ENCODE results near the gene NTF4. TPM values are rescaled to one million over a fixed set of nuclear protein-coding genes. Genes with fewer than 3 reads are reported as not detected.
A peak's percentile ranks its signal among the peaks of the same experiment; 100 is the strongest.
"Not testable (repeated sequence)": the region's sequence is repeated elsewhere in the genome, so short reads cannot be mapped to it uniquely, and the experiment has no call there.

NTF4 gene
- polyA plus RNA-seq, 1 donor, result 5.8 TPM

DNA sequence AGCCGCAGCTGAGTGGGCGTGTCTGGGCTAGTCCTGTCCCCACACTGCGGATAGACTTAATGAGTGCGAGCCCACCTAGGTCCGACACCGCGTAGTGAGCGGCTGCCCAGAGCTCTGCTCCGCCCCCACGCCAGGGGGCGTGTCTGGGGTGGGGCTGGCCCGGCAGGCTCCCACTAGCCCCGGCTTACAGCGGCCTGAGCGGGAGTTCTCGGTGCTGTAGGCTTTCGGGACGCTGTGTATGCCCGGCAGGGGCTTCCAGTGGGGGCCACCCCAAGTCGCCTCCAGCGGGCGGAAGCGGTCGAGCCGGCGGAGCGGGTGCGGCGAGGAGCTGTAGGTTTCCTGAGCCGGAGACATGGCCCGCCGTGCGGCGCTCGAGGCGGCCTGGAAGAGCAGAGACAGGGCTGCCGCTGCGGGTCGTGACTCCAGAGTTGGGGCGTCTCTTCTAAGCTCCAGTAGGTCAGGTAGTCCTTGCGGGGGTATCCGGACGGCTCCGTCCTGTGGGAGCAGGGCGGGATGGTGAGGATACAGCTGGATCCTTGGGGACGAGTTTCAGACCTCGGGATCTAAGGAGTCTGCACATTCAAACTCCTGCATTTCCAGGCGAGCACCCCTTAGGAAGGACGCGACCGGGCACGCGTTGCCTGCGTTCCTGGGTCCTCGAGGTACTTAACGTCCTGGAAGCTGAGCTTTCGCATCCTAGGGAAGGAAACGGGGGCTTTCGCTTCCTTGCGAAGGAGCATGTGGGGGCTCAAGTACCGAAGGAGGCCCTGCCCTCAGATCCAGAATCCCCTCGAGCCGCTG, 8.3 kb downstream of the NTF4 start:
- DNase-seq, result peak; percentile 46

GRCh38 chr19:49050376-49051033, 14.1 kb downstream of the NTF4 start:
- DNase-seq, result not testable (repeated sequence)

GRCh38 chr19:49049834-49050233, 14.8 kb downstream of the NTF4 start:
- DNase-seq, result not testable (repeated sequence)

DNA sequence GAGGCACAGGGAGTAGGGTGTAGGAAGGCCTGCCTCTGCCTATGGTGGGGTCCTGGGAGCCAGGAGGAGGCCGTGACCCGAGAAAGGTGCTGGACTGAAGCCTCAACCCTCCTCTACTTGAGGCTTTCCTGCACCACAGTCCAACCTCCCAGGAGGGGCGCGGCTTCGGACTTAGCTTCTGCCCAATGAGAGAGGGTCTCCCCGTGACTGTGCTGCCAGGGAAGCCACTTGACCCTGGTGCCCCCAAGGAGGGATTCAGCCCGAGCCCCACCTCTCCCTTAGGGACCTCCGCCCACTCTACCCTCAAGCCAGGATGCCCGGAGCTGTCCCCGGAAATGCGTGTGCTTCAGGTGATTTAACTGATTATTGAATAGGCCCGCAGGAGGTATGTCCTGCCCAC, 15.6 kb downstream of the NTF4 start, which contains the start of gene CGB8:
Gene CGB8 (minus strand): TSS at position 101 of the 400 bp plus-strand sequence. CDS start 372 bp downstream, outside the sequence.
- not testable (repeated sequence) for DNase-seq

- not testable (repeated sequence) for DNase-seq
Observed at GRCh38 chr19:49043548-49043947, 21.1 kb downstream of the NTF4 start, which contains the start of gene CGB5. Gene CGB5, plus strand, starts transcription at chr19:49043848. Its CDS starts 362 bp downstream, at chr19:49044210.

- DNase-seq, result not testable (repeated sequence)
Observed at GRCh38 chr19:49042666-49043065, 22.0 kb downstream of the NTF4 start.

GRCh38 chr19:49042177-49042576, 22.4 kb downstream of the NTF4 start:
- DNase-seq, result no peak

DNA sequence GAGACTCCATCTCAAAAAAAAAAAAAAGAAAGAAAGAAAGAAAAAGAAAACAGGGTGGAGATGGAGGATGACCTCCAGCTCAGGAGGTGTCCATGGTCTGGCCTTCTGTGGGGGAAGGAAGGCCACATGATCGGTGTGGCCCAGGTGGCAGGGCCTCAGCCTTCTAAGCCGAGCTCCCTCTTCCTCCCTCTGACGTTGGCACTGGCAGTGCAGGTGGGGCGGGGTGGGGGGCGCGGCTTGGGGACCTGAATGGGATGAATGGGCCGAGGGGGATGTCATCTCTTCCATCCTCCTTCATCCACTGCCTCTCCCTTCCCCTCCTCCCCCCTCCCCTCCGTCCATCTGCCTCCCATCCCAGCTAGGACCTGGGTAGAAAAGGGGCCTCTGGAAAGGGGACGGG, 24.9 kb downstream of the NTF4 start:
- DNase-seq, result not testable (repeated sequence)

DNA sequence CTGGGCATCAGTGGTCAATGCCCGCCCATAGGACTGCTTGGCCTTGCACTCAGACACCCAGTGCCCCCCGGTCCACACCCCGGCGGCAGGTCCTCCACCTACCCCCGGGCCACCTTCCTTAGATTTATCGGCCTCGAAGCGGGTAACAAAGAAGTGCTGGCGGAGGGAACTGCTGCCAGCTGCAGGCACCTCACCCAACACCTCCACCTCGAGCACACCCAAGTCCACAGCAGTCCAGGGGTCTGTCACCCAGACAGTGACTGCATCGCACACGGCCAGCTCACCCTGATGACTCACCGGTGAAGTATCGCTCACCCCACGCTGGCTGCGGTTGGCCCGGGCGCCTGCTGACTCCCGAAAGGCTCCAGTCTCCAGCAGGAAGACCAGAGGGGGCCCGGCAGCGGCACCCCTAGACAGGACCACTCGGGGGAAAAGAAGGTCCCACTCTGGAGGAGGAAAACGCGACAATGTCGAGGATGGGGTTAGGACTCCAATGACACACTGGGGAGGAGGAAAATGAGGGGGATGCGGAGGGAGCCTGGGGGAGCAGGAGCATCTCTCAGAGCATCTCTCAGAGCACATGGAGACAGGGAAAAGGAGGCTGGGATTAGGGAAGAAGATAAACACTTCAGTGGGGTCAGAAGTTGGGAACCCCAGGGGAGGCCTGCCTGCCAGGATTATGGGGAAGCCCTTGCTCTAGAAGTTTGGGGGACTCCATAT, 25.9 kb downstream of the NTF4 start:
- not testable (repeated sequence) for DNase-seq

GRCh38 chr19:49038111-49038510, 26.5 kb downstream of the NTF4 start:
- DNase-seq, result not testable (repeated sequence)

DNA sequence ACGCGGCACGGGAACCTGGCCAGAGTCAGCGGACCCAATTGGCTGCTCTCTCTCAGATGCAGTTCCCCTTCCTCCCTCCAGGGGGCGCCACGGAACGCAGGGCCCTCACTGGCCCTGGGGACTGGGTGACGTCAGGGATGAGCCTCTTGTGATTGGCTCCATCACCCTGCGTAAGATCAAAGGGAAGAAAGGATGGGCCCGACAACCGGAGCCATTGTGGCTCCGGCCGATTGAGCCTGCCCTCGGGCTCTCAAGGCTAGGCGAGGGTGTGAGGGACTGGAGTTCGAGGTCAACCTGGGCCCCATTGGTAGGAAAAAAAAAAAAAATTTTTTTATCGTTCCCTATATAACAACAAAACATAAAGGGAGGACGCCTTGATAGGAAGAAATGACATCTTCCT, 27.8 kb downstream of the NTF4 start, which contains the start of gene CGB1:
Gene CGB1 (minus strand): TSS at position 81 of the 400 bp plus-strand sequence. CDS start 184 bp downstream, outside the sequence.
- not testable (repeated sequence) for DNase-seq

GRCh38 chr19:49031642-49032301, 32.8 kb downstream of the NTF4 start, which contains the start of gene CGB2:
Gene CGB2, plus strand, starts transcription at chr19:49031890. Its CDS starts 206 bp downstream, at chr19:49032096.
- not testable (repeated sequence) for DNase-seq

GRCh38 chr19:49030323-49030722, 34.3 kb downstream of the NTF4 start:
- not testable (repeated sequence) for DNase-seq

GRCh38 chr19:49029749-49030148, 34.9 kb downstream of the NTF4 start:
- DNase-seq, result not testable (repeated sequence)

DNA sequence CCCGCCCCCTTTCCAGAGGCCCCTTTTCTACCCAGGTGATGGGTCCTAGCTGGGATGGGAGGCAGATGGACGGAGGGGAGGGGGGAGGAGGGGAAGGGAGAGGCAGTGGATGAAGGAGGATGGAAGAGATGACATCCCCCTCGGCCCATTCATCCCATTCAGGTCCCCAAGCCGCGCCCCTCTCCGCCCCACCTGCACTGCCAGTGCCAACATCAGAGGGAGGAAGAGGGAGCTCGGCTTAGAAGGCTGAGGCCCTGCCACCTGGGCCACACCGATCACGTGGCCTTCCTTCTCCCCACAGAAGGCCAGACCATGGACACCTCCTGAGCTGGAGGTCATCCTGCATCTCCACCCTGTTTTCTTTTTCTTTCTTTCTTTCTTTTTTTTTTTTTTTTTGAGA, 35.9 kb downstream of the NTF4 start:
- not testable (repeated sequence) for DNase-seq

DNA sequence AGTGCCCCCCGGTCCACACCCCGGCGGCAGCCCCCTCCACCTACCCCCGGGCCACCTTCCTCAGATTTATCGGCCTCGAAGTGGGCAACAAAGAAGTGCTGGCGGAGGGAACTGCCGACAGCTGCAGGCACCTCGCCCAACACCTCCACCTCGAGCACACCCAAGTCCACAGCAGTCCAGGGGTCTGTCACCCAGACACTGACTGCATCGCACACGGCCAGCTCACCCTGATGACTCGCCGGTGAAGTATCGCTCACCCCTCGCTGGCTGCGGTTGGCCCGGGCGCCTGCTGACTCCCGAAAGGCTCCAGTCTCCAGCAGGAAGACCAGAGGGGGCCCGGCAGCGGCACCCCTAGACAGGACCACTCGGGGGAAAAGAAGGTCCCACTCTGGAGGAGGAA, 39.0 kb downstream of the NTF4 start:
- not testable (repeated sequence) for DNase-seq

- not testable (repeated sequence) for DNase-seq
Observed at GRCh38 chr19:49025088-49025487, 39.5 kb downstream of the NTF4 start.

GRCh38 chr19:49024233-49024632, 40.4 kb downstream of the NTF4 start, which contains the start of gene CGB3:
Gene CGB3, minus strand, starts transcription at chr19:49024333. Its CDS starts 362 bp downstream, at chr19:49023971.
- DNase-seq, result not testable (repeated sequence)

DNA sequence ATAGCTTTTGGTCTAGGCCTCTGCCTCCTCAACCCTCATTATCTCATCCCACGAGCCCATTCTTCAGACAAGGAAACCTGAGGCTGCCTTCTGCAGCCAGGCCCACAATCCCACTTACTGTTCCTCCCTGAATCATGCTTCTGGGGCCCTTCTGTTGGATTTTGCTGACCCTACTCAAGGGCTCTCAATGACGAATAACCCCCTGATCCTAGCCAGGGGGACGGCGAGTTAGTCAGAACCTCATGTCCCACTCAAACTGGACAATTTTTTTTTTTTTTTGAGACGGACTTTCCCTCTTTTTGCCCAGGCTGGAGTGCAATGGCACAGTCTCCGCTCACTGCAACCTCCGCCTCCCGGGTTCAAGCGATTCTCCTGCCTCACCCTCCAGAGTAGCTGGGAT, 42.5 kb downstream of the NTF4 start:
- no peak for DNase-seq

GRCh38 chr19:49020931-49021895, 43.4 kb downstream of the NTF4 start:
- DNase-seq, result no peak

GRCh38 chr19:49020342-49020741, 44.3 kb downstream of the NTF4 start:
- no peak for DNase-seq
